Ishikawa (cell line): ENCODE measurements around the gene CAMK2D.

ENCODE experiments used
- CEBPB ChIP-seq: IDR thresholded peaks from 2 replicates; pipeline ENCODE4 v1.6.1; 2012
- CREB1 ChIP-seq: IDR thresholded peaks from 2 replicates; pipeline ENCODE4 v1.6.1; 2012; ENCODE audit warnings: low read depth
- EGR1 ChIP-seq: IDR thresholded peaks from 2 replicates; pipeline ENCODE4 v1.6.1; 2012
- EP300 ChIP-seq: IDR thresholded peaks from 2 replicates; pipeline ENCODE4 v1.6.1; 2012; ENCODE audit warnings: borderline replicate concordance
- FOXM1 ChIP-seq: IDR thresholded peaks from 2 replicates; pipeline ENCODE4 v1.6.1; 2012; ENCODE audit warnings: low read depth, borderline replicate concordance
- MAX ChIP-seq: IDR thresholded peaks from 2 replicates; pipeline ENCODE4 v1.6.1; 2012
- NFIC ChIP-seq: IDR thresholded peaks from 2 replicates; pipeline ENCODE4 v1.6.1; 2012
- RAD21 ChIP-seq: IDR thresholded peaks from 2 replicates; pipeline ENCODE4 v1.6.1; 2012; ENCODE audit warnings: low read depth
- REST ChIP-seq: IDR thresholded peaks from 2 replicates; pipeline ENCODE4 v1.6.1; 2012; ENCODE audit warnings: low read depth, mild to moderate bottlenecking
- TAF1 ChIP-seq: IDR thresholded peaks from 2 replicates; pipeline ENCODE4 v1.6.1; 2012; ENCODE audit warnings: low read depth, mild to moderate bottlenecking
- TCF12 ChIP-seq: IDR thresholded peaks from 2 replicates; pipeline ENCODE4 v1.6.1; 2012; ENCODE audit warnings: low read depth
- TEAD4 ChIP-seq: IDR thresholded peaks from 2 replicates; pipeline ENCODE4 v1.6.1; 2012
- YY1 ChIP-seq: IDR thresholded peaks from 2 replicates; pipeline ENCODE4 v1.6.1; 2012; ENCODE audit warnings: low read depth
- ZBTB7A ChIP-seq: IDR thresholded peaks from 2 replicates; pipeline ENCODE4 v1.6.1; 2012; ENCODE audit warnings: low read depth
- TF ChIP-seq, protein P1 (sequence below): IDR thresholded peaks from 2 replicates; pipeline ENCODE4 v1.6.1; 2012

The CAMK2D gene

GRCh38 chr4:113695328-113696169, 66.0 kb downstream of the CAMK2D start:
- TF ChIP-seq EP300: no peak
- no peak for TF ChIP-seq TEAD4
- TF ChIP-seq CEBPB: no peak
- TF ChIP-seq YY1: no peak

DNA sequence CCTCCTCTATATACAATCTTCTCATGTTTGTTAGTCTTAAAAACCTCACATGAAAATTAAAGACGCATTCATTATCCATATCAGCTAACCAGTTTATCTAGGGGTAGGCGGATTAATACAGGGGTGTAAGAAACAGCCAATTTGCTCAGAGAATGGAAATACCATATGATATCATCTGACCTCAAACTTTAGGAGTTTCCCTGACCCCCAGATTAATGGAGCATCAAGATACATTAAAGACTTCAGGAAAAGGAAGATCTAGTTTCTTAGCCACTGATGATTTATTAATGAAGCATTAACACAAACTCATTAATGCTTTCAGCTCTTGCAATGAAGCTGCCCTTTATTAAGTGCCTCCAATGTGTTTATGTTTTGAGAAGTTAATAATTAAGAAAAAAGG, 67.5 kb downstream of the CAMK2D start:
- TF ChIP-seq NFIC: no peak
- TF ChIP-seq EP300: no peak
- TF ChIP-seq EGR1: no peak
- no peak for TF ChIP-seq TCF12
- TF ChIP-seq CREB1: no peak
- TF ChIP-seq YY1: no peak
- TF ChIP-seq MAX: no peak
- no peak for TF ChIP-seq TEAD4

DNA sequence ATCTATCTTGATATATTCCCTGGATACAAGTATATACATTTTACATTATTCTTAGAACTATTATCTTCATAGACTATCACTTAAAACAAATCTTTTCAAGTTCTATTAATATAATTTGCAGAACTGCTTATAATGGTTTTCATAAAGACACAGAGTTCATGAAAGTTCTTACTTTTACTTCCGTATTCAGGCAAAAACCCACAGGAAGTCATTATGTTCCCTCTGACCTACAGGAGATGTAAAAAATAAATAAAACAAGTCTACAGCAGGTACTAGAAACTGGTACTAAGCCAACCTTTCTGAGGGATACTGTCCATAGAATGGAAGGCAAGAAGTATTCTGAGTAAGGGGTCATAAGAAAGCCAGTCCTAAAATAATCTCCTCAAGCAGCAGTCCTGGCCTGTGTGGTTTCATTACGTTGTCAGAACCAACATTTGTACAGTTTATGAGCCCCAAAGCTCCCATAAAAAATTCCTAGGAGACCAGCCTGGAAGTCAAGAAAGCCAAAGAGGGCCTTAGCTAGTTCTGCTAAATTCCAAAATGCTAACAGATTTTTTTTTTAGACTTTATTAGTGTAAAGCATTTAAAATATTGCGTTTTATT, 68.6 kb downstream of the CAMK2D start:
- TF ChIP-seq ZBTB7A: no peak

- no peak for TF ChIP-seq ZBTB7A
- no peak for TF ChIP-seq EGR1
- TF ChIP-seq FOXM1: no peak
- no peak for TF ChIP-seq NFIC
- TF ChIP-seq, protein P1, sequence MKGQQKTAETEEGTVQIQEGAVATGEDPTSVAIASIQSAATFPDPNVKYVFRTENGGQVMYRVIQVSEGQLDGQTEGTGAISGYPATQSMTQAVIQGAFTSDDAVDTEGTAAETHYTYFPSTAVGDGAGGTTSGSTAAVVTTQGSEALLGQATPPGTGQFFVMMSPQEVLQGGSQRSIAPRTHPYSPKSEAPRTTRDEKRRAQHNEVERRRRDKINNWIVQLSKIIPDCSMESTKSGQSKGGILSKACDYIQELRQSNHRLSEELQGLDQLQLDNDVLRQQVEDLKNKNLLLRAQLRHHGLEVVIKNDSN: no peak
- TF ChIP-seq TAF1: no peak
- no peak for TF ChIP-seq YY1
Observed at GRCh38 chr4:113691676-113692075, 69.9 kb downstream of the CAMK2D start.

DNA sequence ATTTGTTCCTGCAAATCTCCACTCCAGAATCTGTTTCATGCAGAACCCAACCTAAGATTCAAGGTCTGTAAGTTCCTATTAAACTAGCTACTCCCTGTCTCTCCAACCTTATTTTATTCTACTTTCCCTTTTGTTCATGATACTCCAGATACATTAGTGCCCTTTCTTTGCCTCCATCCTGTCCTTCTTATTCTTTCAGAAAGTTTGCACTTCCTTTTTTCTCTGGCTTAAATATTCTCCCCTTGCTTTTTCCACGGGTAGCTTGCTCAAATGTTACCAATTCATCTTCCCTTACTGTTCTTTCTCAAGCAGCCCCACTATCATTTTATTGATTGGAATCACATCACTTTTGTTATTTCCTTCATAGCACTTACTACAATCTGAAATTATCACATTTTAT, 72.1 kb downstream of the CAMK2D start:
- TF ChIP-seq, protein P1: no peak
- TF ChIP-seq CREB1 (no peak), TCF12 (no peak), TEAD4 (no peak), ZBTB7A (no peak), FOXM1 (no peak), MAX (no peak), EGR1 (no peak), CEBPB (no peak), EP300 (no peak)

GRCh38 chr4:113687067-113687718, 74.3 kb downstream of the CAMK2D start:
- TF ChIP-seq REST (no peak), EP300 (no peak), YY1 (no peak), MAX (no peak), TCF12 (no peak), EGR1 (no peak), TAF1 (no peak), CEBPB (no peak), NFIC (no peak), TEAD4 (no peak), CREB1 (no peak), RAD21 (no peak), ZBTB7A (no peak), FOXM1 (no peak)
- TF ChIP-seq, protein P1: no peak
